H1 (cell line): ENCODE measurements around the gene PLEKHG3. TPM values are rescaled to one million over a fixed set of nuclear protein-coding genes. Genes with fewer than 3 reads are reported as not detected.

Experiments
- EP300 ChIP-seq, 2 experiments: IDR thresholded peaks; 1 replicate in 1 of 2; 2 replicates in 1 of 2; pipeline ENCODE4 v1.6.1; 2011 to 2012; ENCODE audit warnings: low read depth in 2 of 2, low read length in 2 of 2, mild to moderate bottlenecking in 2 of 2, borderline replicate concordance in 1 of 2, inconsistent platforms in 1 of 2, moderate library complexity in 1 of 2
- polyA plus RNA-seq, 7 experiments: library from polyadenylated mRNA; depleted of rRNA in 3 of 7; stranded (reverse) in 5 of 7; unstranded in 2 of 7; fragments of >200 nt in 5 of 7; fragments of 200-250 nt in 2 of 7; gene quantifications; 1 replicate in 5 of 7; 2 replicates in 1 of 7; 4 replicates in 1 of 7; pipeline versions ENCODE4 v1.2.1 to v1.2.3, GENCODE V29; 2011 to 2013; ENCODE audit warnings: missing spikeins in 2 of 7, mixed read lengths in 2 of 7
- total RNA-seq: library from RNA; stranded (reverse); fragmentation: NEBNext Ultra II Directional; extraction: Animal tissue kit (Norgen Biotek cat#: 25700); gene quantifications from 2 replicates; pipeline ENCODE4 v1.2.1, GENCODE V29; 2021

PLEKHG3 gene
- total and polyA plus RNA-seq, 2 of the 8 experiments (the other 6 are each of a cell fraction or from before 2014, with no cell fraction given), result 43.4 to 90.6 TPM

DNA sequence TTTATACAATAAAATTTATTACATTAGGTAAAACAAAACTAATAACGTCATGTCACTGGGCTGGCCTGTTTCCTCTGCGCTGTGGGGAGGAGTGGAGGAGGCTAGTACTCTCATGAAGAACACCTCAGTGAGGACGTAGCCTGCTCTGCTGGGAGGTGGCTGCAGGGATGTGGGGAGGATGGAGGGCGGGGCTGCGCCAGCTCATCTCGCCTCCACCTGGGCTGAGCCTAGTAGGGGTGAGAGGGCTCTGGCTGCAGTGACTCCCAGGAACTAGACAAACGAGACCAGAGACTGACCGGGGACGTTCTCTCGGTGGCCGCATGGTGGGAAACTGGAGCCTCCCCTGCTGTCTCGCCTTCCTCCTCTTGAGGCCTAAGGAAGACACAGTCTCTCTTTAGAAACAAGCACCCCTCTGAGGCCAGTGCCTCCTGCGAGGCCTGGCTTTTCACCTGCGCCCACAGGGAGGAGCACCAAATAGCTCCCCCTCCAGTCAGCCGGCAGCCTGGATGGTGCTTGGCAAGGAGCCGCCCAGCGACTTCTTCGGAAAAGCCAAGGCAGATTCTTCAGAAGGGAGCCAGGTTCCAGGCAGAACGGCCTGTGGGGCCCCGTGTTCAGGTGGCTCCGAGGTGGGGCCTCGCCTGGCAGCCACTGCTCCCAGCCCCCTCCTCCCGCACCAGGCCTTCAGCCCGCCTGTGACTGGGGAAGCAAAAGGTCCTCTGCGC lies 62.4 kb downstream of the PLEKHG3 start (continued):
- TF ChIP-seq EP300 (IDR thresholded peaks at IDR 0.05; ENCODE audit: borderline replicate concordance in 1 of 2, low read depth in 2 of 2, low read length in 2 of 2), result no peak
